ENCODE measurements around the gene PTPRD. TPM values are rescaled to one million over a fixed set of nuclear protein-coding genes. Genes with fewer than 3 reads are reported as not detected.
A peak's percentile ranks its signal among the peaks of the same experiment; 100 is the strongest.
"Not testable (repeated sequence)": the region's sequence is repeated elsewhere in the genome, so short reads cannot be mapped to it uniquely, and the experiment has no call there.

PTPRD gene
- total and polyA plus RNA-seq, 2 donors = 2.2 to 13.5 TPM

DNA sequence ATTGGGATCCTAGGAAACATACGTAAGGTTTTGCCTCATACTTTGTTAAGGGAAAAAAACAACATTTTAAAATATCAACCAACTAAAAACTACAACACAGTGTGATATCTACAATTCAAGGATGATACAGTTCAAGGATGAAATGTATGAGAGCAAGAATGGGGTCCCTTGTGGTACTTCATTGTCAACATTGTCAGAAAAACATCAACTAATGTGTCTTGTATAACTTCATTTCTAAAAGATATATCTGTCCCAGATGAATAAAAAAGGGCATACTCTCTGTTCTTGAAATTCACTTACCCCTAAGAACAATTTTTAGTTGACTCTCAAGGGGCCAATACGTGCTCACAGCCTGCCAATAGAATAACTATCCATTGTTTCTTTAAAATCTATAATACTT, 1250.5 kb downstream of the PTPRD start:
- Histone ChIP-seq H3K36me3 (ENCODE audit: control insufficient read depth in 2 of 2, insufficient read depth in 2 of 2, low read length in 1 of 2) (no peaks in the 10 kb centered on the region), H3K27ac (ENCODE audit: low read depth in 1 of 2, low read length in 1 of 2) (no peak overlapping the region), H3K9me3 (ENCODE audit: control insufficient read depth in 2 of 2, insufficient read depth in 1 of 2, low read length in 1 of 2) (no peaks in the 10 kb centered on the region), H3K27me3 (ENCODE audit: control insufficient read depth in 2 of 2, insufficient read depth in 1 of 2, low read length in 1 of 2) (no peaks in the 10 kb centered on the region), H3K4me1 (ENCODE audit: control insufficient read depth in 2 of 2, insufficient read depth in 2 of 2, low read length in 2 of 2) (no peaks in the 10 kb centered on the region), H3K4me3 (ENCODE audit: low read length in 2 of 2) (no peak overlapping the region)
- no peak for DNase-seq (ENCODE audit: low read depth in 6 of 9, low spot score in 9 of 9)
- WGBS = 85% methylated on average over 2 of the region's 2 CpGs

DNA sequence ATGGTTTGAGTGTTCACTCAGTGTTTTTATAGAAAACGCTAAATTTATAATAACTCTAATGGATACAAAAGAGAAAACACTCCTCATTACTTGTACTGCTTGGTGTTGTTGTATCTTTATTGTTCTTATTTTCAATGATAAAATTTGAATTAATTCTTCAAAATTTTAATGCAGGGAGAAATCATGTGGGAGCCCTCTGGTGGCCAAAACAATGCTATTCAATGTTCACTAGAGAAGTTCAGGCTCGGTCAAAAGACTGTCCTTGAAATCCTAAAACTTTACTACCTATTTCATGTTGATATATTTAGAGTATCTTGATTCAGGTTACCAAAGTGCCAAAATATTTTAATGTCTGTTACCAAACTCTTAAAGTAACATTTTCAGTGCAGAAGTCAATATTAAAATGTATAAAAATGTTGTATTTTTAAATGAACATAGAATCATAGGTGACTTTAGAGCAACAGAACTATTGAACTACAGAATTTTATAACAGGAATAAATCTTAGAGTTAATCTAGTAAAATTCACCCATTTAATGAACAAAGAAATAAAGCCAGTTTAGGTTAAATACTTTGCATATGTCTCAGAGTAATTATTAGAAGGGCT, 1259.8 kb downstream of the PTPRD start:
- DNase-seq (ENCODE audit: low read depth in 6 of 9, low spot score in 9 of 9) = peak in 3 of 9 donors; percentile 0 to 2 (median 1)
- no peaks in the 10 kb centered on the region for H3K9me3 ChIP-seq (ENCODE audit: control insufficient read depth in 2 of 2, insufficient read depth in 1 of 2, low read length in 1 of 2)

DNA sequence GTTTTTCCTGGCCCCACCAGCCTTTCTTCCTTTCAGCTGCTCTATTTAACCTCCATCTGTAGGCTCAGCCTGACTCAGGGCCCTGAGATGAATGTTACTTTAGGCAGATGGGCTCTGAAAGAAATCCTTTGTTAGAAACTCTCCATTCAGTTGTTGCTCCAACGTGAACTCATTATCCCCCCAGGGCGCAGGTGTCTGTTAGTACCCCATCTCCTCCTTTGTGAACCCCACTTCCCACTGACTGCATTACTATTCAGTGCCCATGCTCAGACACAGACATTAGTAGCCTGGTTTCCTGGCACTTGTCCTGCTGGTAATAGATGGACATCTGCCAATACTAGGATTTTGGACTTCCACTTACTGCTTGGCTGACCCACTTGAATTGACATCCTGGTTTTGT, 1271.6 kb downstream of the PTPRD start:
- Histone ChIP-seq H3K4me1 (ENCODE audit: control insufficient read depth in 2 of 2, insufficient read depth in 2 of 2, low read length in 2 of 2) (no peaks in the 10 kb centered on the region), H3K27ac (ENCODE audit: low read depth in 1 of 2, low read length in 1 of 2) (no peak overlapping the region), H3K27me3 (ENCODE audit: control insufficient read depth in 2 of 2, insufficient read depth in 1 of 2, low read length in 1 of 2) (no peaks in the 10 kb centered on the region), H3K4me3 (ENCODE audit: low read length in 2 of 2) (no peak overlapping the region), H3K36me3 (ENCODE audit: control insufficient read depth in 2 of 2, insufficient read depth in 2 of 2, low read length in 1 of 2) (no peaks in the 10 kb centered on the region), H3K9me3 (ENCODE audit: control insufficient read depth in 2 of 2, insufficient read depth in 1 of 2, low read length in 1 of 2) (no peaks in the 10 kb centered on the region)
- no peak for DNase-seq (ENCODE audit: low read depth in 6 of 9, low spot score in 9 of 9)
- 91% methylated on average over 2 of the region's 2 CpGs for WGBS

More for the DNA sequence above, 1259.8 kb downstream of the PTPRD start:
- WGBS = 44% methylated on average over 2 of the region's 2 CpGs
- Histone ChIP-seq H3K4me3 (ENCODE audit: low read length in 2 of 2) (no peak overlapping the region), H3K36me3 (ENCODE audit: control insufficient read depth in 2 of 2, insufficient read depth in 2 of 2, low read length in 1 of 2) (no peaks in the 10 kb centered on the region), H3K27ac (ENCODE audit: low read depth in 1 of 2, low read length in 1 of 2) (no peak overlapping the region), H3K27me3 (ENCODE audit: control insufficient read depth in 2 of 2, insufficient read depth in 1 of 2, low read length in 1 of 2) (no peaks in the 10 kb centered on the region), H3K4me1 (ENCODE audit: control insufficient read depth in 2 of 2, insufficient read depth in 2 of 2, low read length in 2 of 2) (no peaks in the 10 kb centered on the region)

DNA sequence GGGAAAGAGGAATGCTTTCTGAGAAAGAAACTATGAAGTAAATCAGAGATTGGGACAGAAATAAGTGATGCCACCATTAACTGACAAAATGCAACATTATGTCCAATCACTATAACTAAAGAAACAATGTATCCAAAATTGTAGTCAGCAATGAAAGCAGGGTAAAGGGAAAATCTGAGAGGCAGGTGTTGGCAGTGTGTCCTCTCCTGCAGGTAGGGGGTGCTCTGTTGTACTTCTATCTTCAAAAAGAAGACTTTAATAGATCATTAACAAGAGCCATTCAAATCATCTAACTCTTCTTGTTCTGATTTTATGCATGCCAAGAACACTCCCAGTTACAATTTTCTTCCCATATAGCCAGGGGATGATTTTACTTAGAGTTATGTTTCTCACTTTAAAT, 1275.7 kb downstream of the PTPRD start:
- no peaks in the 10 kb centered on the region for H3K4me1 ChIP-seq (ENCODE audit: control insufficient read depth in 2 of 2, insufficient read depth in 2 of 2, low read length in 2 of 2)
- no peaks in the 10 kb centered on the region for H3K36me3 ChIP-seq (ENCODE audit: control insufficient read depth in 2 of 2, insufficient read depth in 2 of 2, low read length in 1 of 2)
- H3K4me3 ChIP-seq (ENCODE audit: low read length in 2 of 2) = no peak overlapping the region
- H3K27me3 ChIP-seq (ENCODE audit: control insufficient read depth in 2 of 2, insufficient read depth in 1 of 2, low read length in 1 of 2) = no peaks in the 10 kb centered on the region
- DNase-seq (ENCODE audit: low read depth in 6 of 9, low spot score in 9 of 9) = no peak
- H3K27ac ChIP-seq (ENCODE audit: low read depth in 1 of 2, low read length in 1 of 2) = no peak overlapping the region
- H3K9me3 ChIP-seq (ENCODE audit: control insufficient read depth in 2 of 2, insufficient read depth in 1 of 2, low read length in 1 of 2) = no peaks in the 10 kb centered on the region

DNA sequence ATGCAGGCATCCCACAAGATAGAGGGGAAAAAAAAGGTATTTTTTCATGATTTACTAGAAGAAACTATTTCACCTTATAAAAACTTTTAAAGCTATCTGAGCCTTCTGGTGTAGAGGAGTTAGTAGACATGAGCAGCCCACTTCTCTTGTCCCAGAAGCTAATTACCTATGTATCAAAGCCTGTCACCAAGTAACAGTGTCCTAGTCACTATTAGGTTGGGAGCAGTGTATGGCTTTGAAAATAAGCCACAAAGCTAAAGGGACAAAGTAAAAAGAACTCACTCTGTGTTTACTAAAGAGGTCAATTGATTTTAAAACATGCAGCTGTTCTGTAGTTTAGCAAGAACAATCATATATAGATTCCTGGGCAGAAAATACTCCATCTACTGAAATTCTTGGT, 1286.1 kb downstream of the PTPRD start:
- Histone ChIP-seq H3K36me3 (ENCODE audit: control insufficient read depth in 2 of 2, insufficient read depth in 2 of 2, low read length in 1 of 2) (no peaks in the 10 kb centered on the region), H3K27me3 (ENCODE audit: control insufficient read depth in 2 of 2, insufficient read depth in 1 of 2, low read length in 1 of 2) (no peaks in the 10 kb centered on the region), H3K9me3 (ENCODE audit: control insufficient read depth in 2 of 2, insufficient read depth in 1 of 2, low read length in 1 of 2) (no peaks in the 10 kb centered on the region), H3K4me3 (ENCODE audit: low read length in 2 of 2) (no peak overlapping the region), H3K27ac (ENCODE audit: low read depth in 1 of 2, low read length in 1 of 2) (no peak overlapping the region), H3K4me1 (ENCODE audit: control insufficient read depth in 2 of 2, insufficient read depth in 2 of 2, low read length in 2 of 2) (no peaks in the 10 kb centered on the region)
- DNase-seq (ENCODE audit: low read depth in 6 of 9, low spot score in 9 of 9) = no peak

DNA sequence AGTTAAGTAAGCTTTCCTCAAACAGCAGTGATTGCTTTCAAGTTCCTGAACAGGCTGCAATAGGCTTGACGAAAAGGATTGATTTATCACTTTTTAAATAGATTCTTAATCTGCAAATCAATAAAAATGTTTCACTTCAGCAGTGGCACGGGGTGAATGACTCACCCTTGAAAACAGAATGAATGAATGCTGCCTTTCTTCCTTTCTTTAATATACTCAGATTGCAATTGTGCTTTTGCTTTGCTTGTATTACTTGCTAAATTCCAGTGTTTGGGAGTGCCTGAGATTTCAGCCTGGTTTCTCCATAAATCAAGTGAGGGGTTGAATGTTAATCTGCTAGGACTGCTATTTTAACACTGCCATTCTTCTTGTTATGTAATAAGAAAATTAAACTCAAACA, 1293.8 kb downstream of the PTPRD start:
- WGBS = 47% methylated on average over 2 of the region's 2 CpGs
- H3K27ac ChIP-seq (ENCODE audit: low read depth in 1 of 2, low read length in 1 of 2) = no peak overlapping the region
- no peaks in the 10 kb centered on the region for H3K27me3 ChIP-seq (ENCODE audit: control insufficient read depth in 2 of 2, insufficient read depth in 1 of 2, low read length in 1 of 2)
- DNase-seq (ENCODE audit: low read depth in 6 of 9, low spot score in 9 of 9) = no peak
- no peaks in the 10 kb centered on the region for H3K9me3 ChIP-seq (ENCODE audit: control insufficient read depth in 2 of 2, insufficient read depth in 1 of 2, low read length in 1 of 2)
- H3K36me3 ChIP-seq (ENCODE audit: control insufficient read depth in 2 of 2, insufficient read depth in 2 of 2, low read length in 1 of 2) = no peaks in the 10 kb centered on the region
- H3K4me3 ChIP-seq (ENCODE audit: low read length in 2 of 2) = no peak overlapping the region
- no peaks in the 10 kb centered on the region for H3K4me1 ChIP-seq (ENCODE audit: control insufficient read depth in 2 of 2, insufficient read depth in 2 of 2, low read length in 2 of 2)

DNA sequence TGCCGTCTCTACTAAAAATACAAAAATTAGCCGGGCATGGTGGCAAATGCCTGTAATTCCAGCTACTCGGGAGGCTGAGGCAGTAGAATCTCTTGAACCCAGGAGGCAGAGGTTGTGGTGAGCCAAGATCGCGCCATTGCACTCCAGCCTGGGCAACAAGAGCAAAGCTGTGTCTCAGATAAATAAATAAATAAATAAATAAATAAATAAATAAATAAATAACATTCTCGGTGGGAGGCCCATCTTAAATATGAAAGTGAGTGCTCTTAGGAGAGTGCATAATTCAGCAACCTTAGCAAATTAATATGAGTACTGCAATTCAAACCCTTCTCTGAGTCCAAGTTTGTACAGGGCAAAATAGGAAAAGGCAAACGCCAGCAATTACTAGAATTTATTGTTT, 1302.1 kb downstream of the PTPRD start:
- not testable (repeated sequence) for DNase-seq (ENCODE audit: low read depth in 6 of 9, low spot score in 9 of 9); H3K9me3 ChIP-seq (ENCODE audit: control insufficient read depth in 2 of 2, insufficient read depth in 1 of 2, low read length in 1 of 2); H3K4me1 ChIP-seq (ENCODE audit: control insufficient read depth in 2 of 2, insufficient read depth in 2 of 2, low read length in 2 of 2); H3K4me3 ChIP-seq (ENCODE audit: low read length in 2 of 2); H3K27me3 ChIP-seq (ENCODE audit: control insufficient read depth in 2 of 2, insufficient read depth in 1 of 2, low read length in 1 of 2); H3K27ac ChIP-seq (ENCODE audit: low read depth in 1 of 2, low read length in 1 of 2); H3K36me3 ChIP-seq (ENCODE audit: control insufficient read depth in 2 of 2, insufficient read depth in 2 of 2, low read length in 1 of 2)
- 92% methylated on average over 7 of the region's 7 CpGs for WGBS

DNA sequence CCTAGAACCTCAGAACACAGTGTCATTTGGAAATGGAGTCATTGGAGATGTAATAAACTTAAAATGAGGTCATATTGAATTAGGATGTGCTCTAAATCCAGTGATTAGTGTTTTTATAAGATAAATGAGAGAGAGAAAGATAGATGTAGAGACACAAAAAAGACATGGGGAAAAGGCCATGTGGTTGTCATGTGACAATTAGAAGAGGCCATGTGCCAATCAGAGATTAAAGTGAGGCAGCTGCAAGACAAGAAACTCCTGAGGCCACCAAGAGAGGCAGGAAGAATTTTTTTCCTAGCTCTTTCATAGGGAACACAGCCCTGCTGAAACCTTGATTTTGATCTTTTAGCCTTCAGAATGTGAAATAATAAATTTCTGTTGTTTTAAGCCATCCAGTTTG, 1307.2 kb downstream of the PTPRD start:
- no peaks in the 10 kb centered on the region for H3K9me3 ChIP-seq (ENCODE audit: control insufficient read depth in 2 of 2, insufficient read depth in 1 of 2, low read length in 1 of 2)
- no peak for DNase-seq (ENCODE audit: low read depth in 6 of 9, low spot score in 9 of 9)
- H3K27me3 ChIP-seq (ENCODE audit: control insufficient read depth in 2 of 2, insufficient read depth in 1 of 2, low read length in 1 of 2) = no peaks in the 10 kb centered on the region
- H3K36me3 ChIP-seq (ENCODE audit: control insufficient read depth in 2 of 2, insufficient read depth in 2 of 2, low read length in 1 of 2) = no peaks in the 10 kb centered on the region
- H3K27ac ChIP-seq (ENCODE audit: low read depth in 1 of 2, low read length in 1 of 2) = no peak overlapping the region
- H3K4me3 ChIP-seq (ENCODE audit: low read length in 2 of 2) = no peak overlapping the region
- no peaks in the 10 kb centered on the region for H3K4me1 ChIP-seq (ENCODE audit: control insufficient read depth in 2 of 2, insufficient read depth in 2 of 2, low read length in 2 of 2)

DNA sequence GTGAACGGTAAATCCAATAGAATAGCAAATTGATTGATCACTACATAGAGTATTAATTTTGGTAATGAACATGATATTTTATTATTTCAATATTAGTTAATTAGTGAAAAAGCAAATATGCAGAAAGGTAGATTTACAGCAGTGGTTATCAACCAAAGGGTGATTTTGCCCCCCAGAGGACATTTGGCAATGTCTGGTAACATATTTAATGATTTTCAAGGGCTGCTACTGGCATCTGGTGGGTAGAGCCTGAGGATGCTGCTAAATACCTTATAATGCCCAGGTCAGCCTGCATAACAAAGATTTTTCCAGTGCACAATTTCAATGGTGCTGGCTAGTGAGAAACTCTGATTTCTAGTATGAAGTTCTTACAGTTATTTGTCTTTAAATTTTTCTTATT, 1313.7 kb downstream of the PTPRD start:
- no peaks in the 10 kb centered on the region for H3K27me3 ChIP-seq (ENCODE audit: control insufficient read depth in 2 of 2, insufficient read depth in 1 of 2, low read length in 1 of 2)
- no peak overlapping the region for H3K4me3 ChIP-seq (ENCODE audit: low read length in 2 of 2)
- DNase-seq (ENCODE audit: low read depth in 6 of 9, low spot score in 9 of 9) = no peak
- H3K27ac ChIP-seq (ENCODE audit: low read depth in 1 of 2, low read length in 1 of 2) = no peak overlapping the region
- no peaks in the 10 kb centered on the region for H3K9me3 ChIP-seq (ENCODE audit: control insufficient read depth in 2 of 2, insufficient read depth in 1 of 2, low read length in 1 of 2)
- H3K36me3 ChIP-seq (ENCODE audit: control insufficient read depth in 2 of 2, insufficient read depth in 2 of 2, low read length in 1 of 2) = no peaks in the 10 kb centered on the region
- WGBS = 92% methylated on average over 1 of the region's 1 CpG
- no peaks in the 10 kb centered on the region for H3K4me1 ChIP-seq (ENCODE audit: control insufficient read depth in 2 of 2, insufficient read depth in 2 of 2, low read length in 2 of 2)

DNA sequence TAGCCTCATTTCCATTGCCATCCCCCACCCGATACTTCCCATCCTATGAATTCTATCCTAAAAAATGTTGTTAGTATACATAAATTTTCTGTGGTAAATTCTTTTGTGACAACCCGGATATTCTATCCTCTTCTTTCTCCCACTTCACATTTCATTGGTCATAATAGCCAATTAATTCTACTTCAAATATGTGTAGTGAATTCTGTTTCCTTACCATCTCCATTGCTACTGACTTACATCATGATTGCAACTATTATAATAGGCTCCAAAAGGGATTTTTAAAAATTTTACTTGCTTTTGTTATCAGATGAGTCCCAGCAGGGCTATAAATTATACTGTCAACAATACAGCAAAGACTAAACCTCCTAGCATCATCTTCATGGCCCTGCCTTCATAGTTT, 1326.8 kb downstream of the PTPRD start:
- no peak overlapping the region for H3K27ac ChIP-seq (ENCODE audit: low read depth in 1 of 2, low read length in 1 of 2)
- 95% methylated on average over 2 of the region's 2 CpGs for WGBS
- no peaks in the 10 kb centered on the region for H3K27me3 ChIP-seq (ENCODE audit: control insufficient read depth in 2 of 2, insufficient read depth in 1 of 2, low read length in 1 of 2)
- no peak overlapping the region for H3K4me3 ChIP-seq (ENCODE audit: low read length in 2 of 2)
- no peaks in the 10 kb centered on the region for H3K36me3 ChIP-seq (ENCODE audit: control insufficient read depth in 2 of 2, insufficient read depth in 2 of 2, low read length in 1 of 2)
- no peaks in the 10 kb centered on the region for H3K4me1 ChIP-seq (ENCODE audit: control insufficient read depth in 2 of 2, insufficient read depth in 2 of 2, low read length in 2 of 2)
- no peaks in the 10 kb centered on the region for H3K9me3 ChIP-seq (ENCODE audit: control insufficient read depth in 2 of 2, insufficient read depth in 1 of 2, low read length in 1 of 2)
- DNase-seq (ENCODE audit: low read depth in 6 of 9, low spot score in 9 of 9) = no peak

Measured in thymus (tissue), 11 donors.